ENCODE results near the gene C5AR1. TPM values are rescaled to one million over a fixed set of nuclear protein-coding genes. Genes with fewer than 3 reads are reported as not detected.

Gene C5AR1
- total and polyA plus RNA-seq, 9 of the 15 experiments (the other 6 are each of a cell fraction or from before 2014, with no cell fraction given), result 0.06 to 1.6 (median 0.28) TPM; not detected in 3

GRCh38 chr19:47315125-47315821 is 5.6 kb downstream of the C5AR1 start (continued):
- peak; percentile 80 for TF ChIP-seq MITF (IDR thresholded peaks at IDR 0.05)
- no peak for TF ChIP-seq ZNF444 (CRISPR knock-in tag; IDR thresholded peaks at IDR 0.05)
- peak; percentile 48; the same call in 1 of the 2 replicates for TF ChIP-seq REST (IDR thresholded peaks at IDR 0.05; ENCODE audit: borderline replicate concordance)
- TF ChIP-seq REST (CRISPR knock-in tag; IDR thresholded peaks at IDR 0.05; ENCODE audit: low read depth), result no peak
- no peak for TF ChIP-seq ZNF76 (CRISPR knock-in tag; IDR thresholded peaks at IDR 0.05; ENCODE audit: borderline replicate concordance)
- TF ChIP-seq PRMT5 (CRISPR knock-in tag; IDR thresholded peaks at IDR 0.05), result no peak
- no peak for TF ChIP-seq ZNF79 (CRISPR knock-in tag; IDR thresholded peaks at IDR 0.05; ENCODE audit: low read depth)
- TF ChIP-seq KDM5B (IDR thresholded peaks at IDR 0.05; ENCODE audit: insufficient replicate concordance, low read depth, low read length), result no peak
- TF ChIP-seq BRF1 (IDR thresholded peaks at IDR 0.05; ENCODE audit: borderline replicate concordance, extremely low read depth, insufficient read length), result no peak
- no peak for TF ChIP-seq ZNF134 (CRISPR knock-in tag; conservative IDR thresholded peaks at IDR 0.05)
- no peak for TF ChIP-seq SREBF2 (CRISPR knock-in tag; IDR thresholded peaks at IDR 0.05)
- no peak for TF ChIP-seq ZNF740 (CRISPR knock-in tag; IDR thresholded peaks at IDR 0.05)
- TF ChIP-seq ZNF740 (tag; IDR thresholded peaks at IDR 0.05), result no peak
- TF ChIP-seq KAT8 (IDR thresholded peaks at IDR 0.05; ENCODE audit: low read depth), result no peak
- no peak for TF ChIP-seq GATAD2B (IDR thresholded peaks at IDR 0.05; ENCODE audit: borderline replicate concordance)
- no peak for TF ChIP-seq ZNF263 (CRISPR knock-in tag; IDR thresholded peaks at IDR 0.05; ENCODE audit: borderline replicate concordance)
- TF ChIP-seq TCFL5 (CRISPR knock-in tag; conservative IDR thresholded peaks at IDR 0.05), result no peak
- no peak for TF ChIP-seq FOXA1 (IDR thresholded peaks at IDR 0.05; ENCODE audit: borderline replicate concordance)
- TF ChIP-seq ETS2 (tag; IDR thresholded peaks at IDR 0.05; ENCODE audit: borderline replicate concordance, poor library complexity, severe bottlenecking), result no peak

All from K562 (cell line).